B cell (primary cell): Measurements from ENCODE around the gene CDH13. TPM values are rescaled to one million over a fixed set of nuclear protein-coding genes. Genes with fewer than 3 reads are reported as not detected.

Experiments
- ATAC-seq: fragments of 200-7000 bp; cut with Tn5 transposase; one replicate; pipeline ENCODE4 v1.10.0; 2021; ENCODE audit warnings: low read depth, mild to moderate bottlenecking, moderate number of reproducible peaks, moderate library complexity
- CTCF ChIA-PET: fragments of 350-600 bp; sonication (Branson Sonifier 250); formaldehyde crosslinking; loops from one replicate; lab custom pipeline; 2021; ENCODE audit warnings: antibody characterized with exemption, inconsistent platforms; lab: Charles Lee
- POLR2A ChIA-PET: fragments of 350-600 bp; sonication (Branson Sonifier 250); formaldehyde crosslinking; loops from one replicate; lab custom pipeline; 2021; ENCODE audit warnings: antibody characterized with exemption; lab: Charles Lee
- DNase-seq: peaks from one replicate; pipeline ENCODE4 v3.0.0; 2013
- H2AFZ ChIP-seq: 2 replicates; pipeline ENCODE4 v1.6.1; 2012; ENCODE audit warnings: mild to moderate bottlenecking, low read depth, low read length; ENCODE audit not compliant: insufficient read depth, poor library complexity, severe bottlenecking
- H3K27ac ChIP-seq, 2 donors: 1 replicate in 1 of 2; 2 replicates in 1 of 2; pipeline ENCODE4 v1.5.1; 2012 to 2013; ENCODE audit warnings: low read length in 2 of 2, mild to moderate bottlenecking in 2 of 2, moderate library complexity in 1 of 2
- H3K27me3 ChIP-seq, 4 experiments: fragments of 200-600 bp in 1 of 4; sonication (generic) in 1 of 4; replicated peaks in 1 of 4; 1 replicate in 2 of 4; 2 replicates in 2 of 4; pipeline versions ENCODE4 v1.6.1 to v1.7.0; 2013 to 2016; ENCODE audit warnings: low read length in 3 of 4, mild to moderate bottlenecking in 2 of 4, mixed read lengths in 1 of 4, moderate library complexity in 1 of 4; ENCODE audit not compliant: insufficient read depth in 4 of 4, control insufficient read depth in 3 of 4; ENCODE audit errors: control extremely low read depth in 1 of 4
- H3K36me3 ChIP-seq, 2 experiments: replicated peaks in 1 of 2; 1 replicate in 1 of 2; 2 replicates in 1 of 2; pipeline versions ENCODE4 v1.6.1 to v1.7.1; 2013; ENCODE audit warnings: low read length in 1 of 2; ENCODE audit not compliant: insufficient read depth in 2 of 2, control insufficient read depth in 1 of 2; ENCODE audit errors: control extremely low read depth in 1 of 2, extremely low read depth in 1 of 2
- H3K4me1 ChIP-seq, 2 donors: fragments of 200-600 bp in 1 of 2; sonication (generic) in 1 of 2; 1 replicate in 1 of 2; 2 replicates in 1 of 2; pipeline versions ENCODE4 v1.5.1 to v1.6.1; 2013 to 2017; ENCODE audit warnings: low read length in 2 of 2; ENCODE audit not compliant: control insufficient read depth in 2 of 2, insufficient read depth in 2 of 2
- H3K4me2 ChIP-seq: replicated peaks from 2 replicates; pipeline ENCODE3; 2012; ENCODE audit warnings: mild to moderate bottlenecking, low read depth, low read length; ENCODE audit not compliant: poor library complexity, severe bottlenecking
- H3K4me3 ChIP-seq, 5 experiments: fragments of 200-600 bp in 1 of 5; sonication (generic) in 1 of 5; 1 replicate in 3 of 5; 2 replicates in 2 of 5; pipeline versions ENCODE4 v1.5.1 to v1.7.0; 2011 to 2016; ENCODE audit warnings: low read length in 4 of 5, mild to moderate bottlenecking in 4 of 5, low read depth in 2 of 5, control low read depth in 1 of 5, moderate library complexity in 1 of 5; ENCODE audit not compliant: insufficient read depth in 1 of 5; ENCODE audit errors: control extremely low read depth in 1 of 5, extremely low read depth in 1 of 5
- H3K79me2 ChIP-seq: fragments of 200-600 bp; sonication (generic); one replicate; pipeline ENCODE4 v1.6.0; 2016; ENCODE audit warnings: low read length; ENCODE audit not compliant: control insufficient read depth, insufficient read depth
- H3K9ac ChIP-seq: fragments of 200-600 bp; sonication (generic); 2 replicates; pipeline ENCODE4 v1.6.1; 2017; ENCODE audit warnings: mild to moderate bottlenecking, low read length, moderate library complexity
- H3K9me3 ChIP-seq, 3 donors: one replicate each; pipeline versions ENCODE4 v1.6.1 to v1.7.1; 2013; ENCODE audit warnings: low read length in 2 of 3; ENCODE audit not compliant: control insufficient read depth in 2 of 3, insufficient read depth in 1 of 3; ENCODE audit errors: control extremely low read depth in 1 of 3
- H4K20me1 ChIP-seq: 2 replicates; pipeline ENCODE4 v1.6.0; 2012; ENCODE audit warnings: mild to moderate bottlenecking, low read length; ENCODE audit not compliant: insufficient read depth, control insufficient read depth, poor library complexity, severe bottlenecking
- H3K27ac Mint-ChIP-seq: one replicate; pipeline ENCODE4 v1.8.0; 2021; ENCODE audit warnings: mixed read lengths
- H3K27me3 Mint-ChIP-seq: one replicate; pipeline ENCODE4 v1.8.0; 2021; ENCODE audit warnings: mixed read lengths
- H3K4me1 Mint-ChIP-seq: one replicate; pipeline ENCODE4 v1.8.0; 2021; ENCODE audit warnings: mixed read lengths
- H3K4me3 Mint-ChIP-seq: one replicate; pipeline ENCODE4 v1.8.0; 2021; ENCODE audit warnings: mixed read lengths
- H3K9me3 Mint-ChIP-seq: one replicate; pipeline ENCODE4 v1.8.0; 2022; ENCODE audit warnings: mixed read lengths; ENCODE audit not compliant: insufficient read depth
- EZH2 ChIP-seq: IDR thresholded peaks from 2 replicates; pipeline ENCODE4 v1.6.1; 2012; ENCODE audit warnings: borderline replicate concordance, low read depth, mild to moderate bottlenecking, moderate library complexity, low read length; ENCODE audit not compliant: insufficient read depth, poor library complexity, severe bottlenecking
- WGBS: methylation state at CpG from one replicate; pipeline ENCODE4 v1.1.5; 2013; ENCODE audit warnings: missing lambda C conversion rate; ENCODE audit not compliant: insufficient coverage; 5-methylcytosine and 5-hydroxymethylcytosine counted together
- intact Hi-C: fragments of 100-400 bp; cut with micrococcal nuclease; formaldehyde crosslinking; loops from one replicate; pipeline ENCODE4 v1.10.0; 2022
- polyA plus RNA-seq: library from polyadenylated mRNA; depleted of rRNA; stranded (reverse); fragments of >200 nt; gene quantifications from 2 replicates; pipeline ENCODE4 v1.2.3, GENCODE V29; 2012
- total RNA-seq, 2 donors: library from RNA; stranded (reverse); fragments of 120-200 nt in 1 of 2; gene quantifications; 1 replicate in 1 of 2; 2 replicates in 1 of 2; pipeline versions ENCODE4 v1.2.3 to v1.2.4, GENCODE V29; 2013 to 2022
- TF ChIP-seq, protein P1 (sequence below): fragments of 200-600 bp; IDR thresholded peaks from one replicate; pipeline ENCODE4 v1.8.0; 2022; ENCODE audit warnings: antibody characterized with exemption, mild to moderate bottlenecking

Gene CDH13
- total and polyA plus RNA-seq, 2 donors (not counting 1 experiment from before 2014, with no cell fraction given), result not detected

GRCh38 chr16:83244057-83244456, 617.3 kb downstream of the CDH13 start:
- H3K36me3 ChIP-seq, result no peaks in the 10 kb centered on the region
- Mint-ChIP-seq H3K4me3 (no peak overlapping the region), H3K27ac (no peak overlapping the region), H3K4me1 (no peaks in the 10 kb centered on the region), H3K9me3 (no peaks in the 10 kb centered on the region), H3K27me3 (peaks cover 11% of the 10 kb centered on the region)
- CTCF ChIA-PET, result no interaction called here
- H4K20me1 ChIP-seq, result no peaks in the 10 kb centered on the region
- intact Hi-C loops, result no loop called here
- H2AFZ ChIP-seq, result no peak overlapping the region
- no peak overlapping the region for H3K4me2 ChIP-seq
- DNase-seq (no peak), ATAC-seq (no peak)
- H3K79me2 ChIP-seq, result no peaks in the 10 kb centered on the region
- POLR2A ChIA-PET, result no interaction called here
- no CpG with 5 or more reads among the region's 2 CpGs for WGBS
- H3K27me3 ChIP-seq, result no peaks in the 10 kb centered on the region
- H3K4me3 ChIP-seq, result no peak overlapping the region
- TF ChIP-seq, protein P1, sequence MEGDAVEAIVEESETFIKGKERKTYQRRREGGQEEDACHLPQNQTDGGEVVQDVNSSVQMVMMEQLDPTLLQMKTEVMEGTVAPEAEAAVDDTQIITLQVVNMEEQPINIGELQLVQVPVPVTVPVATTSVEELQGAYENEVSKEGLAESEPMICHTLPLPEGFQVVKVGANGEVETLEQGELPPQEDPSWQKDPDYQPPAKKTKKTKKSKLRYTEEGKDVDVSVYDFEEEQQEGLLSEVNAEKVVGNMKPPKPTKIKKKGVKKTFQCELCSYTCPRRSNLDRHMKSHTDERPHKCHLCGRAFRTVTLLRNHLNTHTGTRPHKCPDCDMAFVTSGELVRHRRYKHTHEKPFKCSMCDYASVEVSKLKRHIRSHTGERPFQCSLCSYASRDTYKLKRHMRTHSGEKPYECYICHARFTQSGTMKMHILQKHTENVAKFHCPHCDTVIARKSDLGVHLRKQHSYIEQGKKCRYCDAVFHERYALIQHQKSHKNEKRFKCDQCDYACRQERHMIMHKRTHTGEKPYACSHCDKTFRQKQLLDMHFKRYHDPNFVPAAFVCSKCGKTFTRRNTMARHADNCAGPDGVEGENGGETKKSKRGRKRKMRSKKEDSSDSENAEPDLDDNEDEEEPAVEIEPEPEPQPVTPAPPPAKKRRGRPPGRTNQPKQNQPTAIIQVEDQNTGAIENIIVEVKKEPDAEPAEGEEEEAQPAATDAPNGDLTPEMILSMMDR, result no peak
- TF ChIP-seq EZH2, result no peak
- no peaks in the 10 kb centered on the region for H3K9me3 ChIP-seq
- H3K4me1 ChIP-seq, result no peaks in the 10 kb centered on the region
- no peak overlapping the region for H3K27ac ChIP-seq
- no peak overlapping the region for H3K9ac ChIP-seq

DNA sequence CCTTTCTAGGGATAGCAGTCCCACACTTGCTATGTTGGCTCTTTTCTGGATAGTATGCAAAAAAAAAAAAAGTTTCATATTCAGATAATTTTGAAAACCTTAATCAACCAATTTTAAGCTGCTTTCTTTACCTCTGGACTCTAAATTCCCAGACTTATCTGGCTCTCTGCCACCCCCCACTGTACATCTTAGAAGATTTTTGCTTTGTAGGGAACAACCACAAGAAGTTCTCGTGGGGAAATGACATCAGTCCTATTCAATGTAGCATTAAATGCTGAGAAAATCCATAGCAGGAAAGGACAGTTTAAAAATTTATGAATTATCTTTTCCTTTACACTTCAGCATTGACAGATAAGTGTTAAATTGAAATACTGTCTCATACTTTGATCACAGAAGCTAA, 618.3 kb downstream of the CDH13 start:
- Histone ChIP-seq H2AFZ (no peak overlapping the region), H3K79me2 (no peaks in the 10 kb centered on the region), H3K4me1 (no peaks in the 10 kb centered on the region), H3K27ac (no peak overlapping the region), H3K9me3 (no peaks in the 10 kb centered on the region), H4K20me1 (no peaks in the 10 kb centered on the region), H3K4me3 (no peak overlapping the region), H3K27me3 (no peaks in the 10 kb centered on the region), H3K36me3 (no peaks in the 10 kb centered on the region), H3K9ac (no peak overlapping the region), H3K4me2 (no peak overlapping the region)
- POLR2A ChIA-PET, result no interaction called here
- TF ChIP-seq, protein P1, result no peak
- DNase-seq, result no peak
- H3K9me3 Mint-ChIP-seq, result no peaks in the 10 kb centered on the region
- no peaks in the 10 kb centered on the region for H3K4me1 Mint-ChIP-seq
- H3K27me3 Mint-ChIP-seq, result peaks cover 11% of the 10 kb centered on the region
- H3K4me3 Mint-ChIP-seq, result no peak overlapping the region
- no peak for ATAC-seq
- whole genome bisulfite sequencing, result no CpG with 5 or more reads among the region's 1 CpG
- CTCF ChIA-PET, result no interaction called here
- H3K27ac Mint-ChIP-seq, result no peak overlapping the region
- intact Hi-C loops, result no loop called here
